HG03175 (cell line): ENCODE measurements around the gene HSD11B1L.
"Not testable (repeated sequence)": the region's sequence is repeated elsewhere in the genome, so short reads cannot be mapped to it uniquely, and the experiment has no call there.

ENCODE experiments used
- ATAC-seq: cut with Tn5 transposase; IDR thresholded peaks from one replicate; pipeline ENCODE4 v1.9.1; 2021; ENCODE audit warnings: mild to moderate bottlenecking, moderate library complexity; ENCODE audit not compliant: unreplicated experiment

Gene HSD11B1L

GRCh38 chr19:5686647-5687359, 6.0 kb downstream of the HSD11B1L start:
- peak; percentile 53 for ATAC-seq

- ATAC-seq = no peak
Measured at GRCh38 chr19:5687360-5688198, 6.8 kb downstream of the HSD11B1L start.

- ATAC-seq = not testable (repeated sequence)
Measured at GRCh38 chr19:5688262-5688881, 7.5 kb downstream of the HSD11B1L start.

- peak; percentile 44 for ATAC-seq
Measured at GRCh38 chr19:5690125-5690954, 9.5 kb downstream of the HSD11B1L start, which contains the start of gene RPL36. TSS of gene RPL36 (plus strand) at chr19:5690295. CDS start at chr19:5690508, 213 bp downstream.

- ATAC-seq = no peak
Measured at GRCh38 chr19:5690955-5691821, 10.4 kb downstream of the HSD11B1L start.

GRCh38 chr19:5691822-5692722, 11.2 kb downstream of the HSD11B1L start:
- no peak for ATAC-seq

GRCh38 chr19:5692723-5693194, 11.9 kb downstream of the HSD11B1L start:
- ATAC-seq = no peak

GRCh38 chr19:5693195-5694166, 12.7 kb downstream of the HSD11B1L start:
- ATAC-seq = no peak

GRCh38 chr19:5694167-5694955, 13.5 kb downstream of the HSD11B1L start:
- no peak for ATAC-seq

GRCh38 chr19:5694956-5695648, 14.3 kb downstream of the HSD11B1L start:
- ATAC-seq = no peak

GRCh38 chr19:5695649-5696195, 14.9 kb downstream of the HSD11B1L start:
- ATAC-seq = no peak

GRCh38 chr19:5696196-5697021, 15.6 kb downstream of the HSD11B1L start:
- ATAC-seq = no peak

GRCh38 chr19:5697022-5697889, 16.4 kb downstream of the HSD11B1L start:
- ATAC-seq = no peak
